ENCODE measurements around the gene NUDCD2. TPM values are rescaled to one million over a fixed set of nuclear protein-coding genes. Genes with fewer than 3 reads are reported as not detected.

The NUDCD2 gene
- total RNA-seq, 1 donor from 2014 or later: 4.6 TPM

- TF ChIP-seq CTCF (conservative IDR thresholded peaks at IDR 0.05; ENCODE audit: low read depth, low read length): no peak
- H3K4me3 ChIP-seq (ENCODE audit: low read depth, low read length): no peak overlapping the region
- DNase-seq (ENCODE audit: low read depth): no peak
Measured at GRCh38 chr5:163447191-163447590, 12.7 kb downstream of the NUDCD2 start.

GRCh38 chr5:163445345-163445744, 14.6 kb downstream of the NUDCD2 start:
- TF ChIP-seq CTCF (conservative IDR thresholded peaks at IDR 0.05; ENCODE audit: low read depth, low read length): no peak
- no peak for DNase-seq (ENCODE audit: low read depth)

GRCh38 chr5:163444526-163444925, 15.4 kb downstream of the NUDCD2 start:
- no peak overlapping the region for H3K4me3 ChIP-seq (ENCODE audit: low read depth, low read length)
- no peak for DNase-seq (ENCODE audit: low read depth)
- TF ChIP-seq CTCF (conservative IDR thresholded peaks at IDR 0.05; ENCODE audit: low read depth, low read length): no peak

More at GRCh38 chr5:163445345-163445744, 14.6 kb downstream of the NUDCD2 start:
- H3K4me3 ChIP-seq (ENCODE audit: low read depth, low read length): no peak overlapping the region

- H3K4me3 ChIP-seq (ENCODE audit: low read depth, low read length): no peak overlapping the region
- no peak for TF ChIP-seq CTCF (conservative IDR thresholded peaks at IDR 0.05; ENCODE audit: low read depth, low read length)
- DNase-seq (ENCODE audit: low read depth): no peak
Measured at GRCh38 chr5:163440954-163441353, 18.9 kb downstream of the NUDCD2 start.

GRCh38 chr5:163439092-163439425, 20.8 kb downstream of the NUDCD2 start:
- peak overlapping the region; percentile 93 for H3K4me3 ChIP-seq (ENCODE audit: low read depth, low read length)
- no peak for DNase-seq (ENCODE audit: low read depth)
- no peak for TF ChIP-seq CTCF (conservative IDR thresholded peaks at IDR 0.05; ENCODE audit: low read depth, low read length)

- DNase-seq (ENCODE audit: low read depth): peak; percentile 75
- peak within 1 kb of the TSS; percentile 93 for H3K4me3 ChIP-seq (ENCODE audit: low read depth, low read length)
- no peak for TF ChIP-seq CTCF (conservative IDR thresholded peaks at IDR 0.05; ENCODE audit: low read depth, low read length)
Measured at GRCh38 chr5:163437309-163438182, 22.4 kb downstream of the NUDCD2 start, which contains the start of gene CCNG1. CCNG1 (plus strand) TSS chr5:163437595; CDS start chr5:163439257, 1,662 bp downstream.

GRCh38 chr5:163437011-163437308, 22.9 kb downstream of the NUDCD2 start:
- H3K4me3 ChIP-seq (ENCODE audit: low read depth, low read length): peak overlapping the region; percentile 93
- TF ChIP-seq CTCF (conservative IDR thresholded peaks at IDR 0.05; ENCODE audit: low read depth, low read length): no peak
- DNase-seq (ENCODE audit: low read depth): no peak
